HEK293 (cell line): ENCODE data around the gene AK3.

ENCODE experiments used
- CTCF ChIA-PET: fragments of 350-600 bp; formaldehyde crosslinking; extraction: SDS; loops from one replicate; lab custom pipeline; 2021; ENCODE audit warnings: antibody characterized with exemption; lab: Yijun Ruan, JAX
- POLR2A ChIA-PET: fragments of 300-600 bp; formaldehyde crosslinking; extraction: SDS; loops from one replicate; lab custom pipeline; 2020; ENCODE audit warnings: antibody characterized with exemption, inconsistent platforms; lab: Yijun Ruan, JAX
- H3K27ac ChIP-seq: fragments of 200-500 bp; sonication (Bioruptor generic); 2 replicates; pipeline ENCODE4 v1.5.1; 2014; ENCODE audit warnings: low read depth, low read length, control low read depth, inconsistent platforms; ENCODE audit errors: extremely low read depth
- H3K36me3 ChIP-seq, 2 experiments: fragments of 200-500 bp in 1 of 2; sonication (Bioruptor generic) in 1 of 2; 1 replicate in 1 of 2; 2 replicates in 1 of 2; pipeline ENCODE4 v1.5.1; 2014 to 2017; ENCODE audit warnings: inconsistent platforms in 2 of 2, low read length in 2 of 2; ENCODE audit not compliant: control insufficient read depth in 2 of 2, insufficient read depth in 1 of 2
- H3K4me1 ChIP-seq: fragments of 200-500 bp; sonication (Bioruptor generic); 2 replicates; pipeline ENCODE4 v1.5.1; 2014; ENCODE audit warnings: mild to moderate bottlenecking, low read length, inconsistent platforms; ENCODE audit not compliant: control insufficient read depth, insufficient read depth
- H3K4me3 ChIP-seq: 2 replicates; pipeline ENCODE4 v1.5.1; 2011; ENCODE audit warnings: low read depth, mild to moderate bottlenecking, control low read depth, low read length, moderate library complexity
- H3K9me3 ChIP-seq: fragments of 200-500 bp; sonication (Bioruptor generic); 2 replicates; pipeline ENCODE4 v1.5.1; 2014; ENCODE audit warnings: low read depth, low read length, inconsistent platforms; ENCODE audit not compliant: control insufficient read depth, insufficient read depth
- KLF8 ChIP-seq: fragments of 450-650 bp; formaldehyde crosslinking; IDR thresholded peaks from 2 replicates; pipeline ENCODE4 v1.5.1; 2016; ENCODE audit warnings: missing biosample characterization, missing genetic modification characterization
- MEIS1 ChIP-seq: sonication (generic); formaldehyde crosslinking; IDR thresholded peaks from 2 replicates; pipeline ENCODE4 v1.8.1; 2022; ENCODE audit warnings: missing genetic modification reagents, mild to moderate bottlenecking, borderline replicate concordance
- PRDM1 ChIP-seq: fragments of 450-650 bp; formaldehyde crosslinking; IDR thresholded peaks from 2 replicates; pipeline ENCODE4; 2016; ENCODE audit warnings: missing biosample characterization, missing genetic modification characterization
- REST ChIP-seq: fragments of 450-650 bp; formaldehyde crosslinking; IDR thresholded peaks from 2 replicates; pipeline ENCODE4 v1.5.1; 2016; ENCODE audit warnings: missing biosample characterization, missing genetic modification characterization
- SCRT1 ChIP-seq: fragments of 450-650 bp; formaldehyde crosslinking; IDR thresholded peaks from 2 replicates; pipeline ENCODE4 v1.5.1; 2016; ENCODE audit warnings: missing biosample characterization, missing genetic modification characterization, borderline replicate concordance
- SP2 ChIP-seq: fragments of 450-650 bp; formaldehyde crosslinking; IDR thresholded peaks from 2 replicates; pipeline ENCODE4 v1.5.1; 2016; ENCODE audit warnings: missing biosample characterization, missing genetic modification characterization
- WT1 ChIP-seq: fragments of 450-650 bp; formaldehyde crosslinking; IDR thresholded peaks from 2 replicates; pipeline ENCODE4 v1.5.1; 2016; ENCODE audit warnings: missing biosample characterization, missing genetic modification characterization
- ZBTB7A ChIP-seq: fragments of 450-650 bp; formaldehyde crosslinking; IDR thresholded peaks from 2 replicates; pipeline ENCODE4 v1.5.1; 2016; ENCODE audit warnings: low read depth, missing biosample characterization, missing genetic modification characterization
- ZBTB8A ChIP-seq: fragments of 450-650 bp; formaldehyde crosslinking; IDR thresholded peaks from 2 replicates; pipeline ENCODE4 v1.5.1; 2016; ENCODE audit warnings: missing biosample characterization, missing genetic modification characterization
- ZNF202 ChIP-seq: fragments of 450-650 bp; formaldehyde crosslinking; IDR thresholded peaks from 2 replicates; pipeline ENCODE4 v1.5.1; 2016; ENCODE audit warnings: missing biosample characterization, missing genetic modification characterization, borderline replicate concordance
- ZNF211 ChIP-seq: fragments of 450-650 bp; formaldehyde crosslinking; IDR thresholded peaks from 2 replicates; pipeline ENCODE4 v1.5.1; 2016; ENCODE audit warnings: low read depth, missing biosample characterization, missing genetic modification characterization
- ZNF473 ChIP-seq: fragments of 450-650 bp; formaldehyde crosslinking; IDR thresholded peaks from 2 replicates; pipeline ENCODE4 v1.5.1; 2017; ENCODE audit warnings: missing biosample characterization, missing genetic modification characterization
- ZNF530 ChIP-seq: fragments of 450-650 bp; formaldehyde crosslinking; IDR thresholded peaks from 2 replicates; pipeline ENCODE4 v1.5.1; 2016; ENCODE audit warnings: low read depth, missing biosample characterization, missing genetic modification characterization
- ZNF555 ChIP-seq: fragments of 450-650 bp; formaldehyde crosslinking; conservative IDR thresholded peaks from 2 replicates; pipeline ENCODE4 v1.5.1; 2017; ENCODE audit warnings: missing biosample characterization, mild to moderate bottlenecking, missing genetic modification characterization, inconsistent platforms
- ZNF645 ChIP-seq: fragments of 450-650 bp; formaldehyde crosslinking; IDR thresholded peaks from 2 replicates; pipeline ENCODE4; 2016; ENCODE audit warnings: missing biosample characterization, missing genetic modification characterization
- ZNF654 ChIP-seq: fragments of 450-650 bp; formaldehyde crosslinking; IDR thresholded peaks from 2 replicates; pipeline ENCODE4 v1.5.1; 2016; ENCODE audit warnings: low read depth, missing biosample characterization, missing genetic modification characterization
- ZNF677 ChIP-seq: fragments of 450-650 bp; IDR thresholded peaks from 2 replicates; pipeline ENCODE4 v1.5.0; 2018; ENCODE audit warnings: missing biosample characterization, mild to moderate bottlenecking, missing genetic modification characterization, moderate library complexity
- ZNF76 ChIP-seq: fragments of 450-650 bp; formaldehyde crosslinking; IDR thresholded peaks from 2 replicates; pipeline ENCODE4; 2016; ENCODE audit warnings: low read depth, missing biosample characterization, missing genetic modification characterization, borderline replicate concordance
- TF ChIP-seq, protein P1 (sequence below): fragments of 450-650 bp; formaldehyde crosslinking; IDR thresholded peaks from 2 replicates; pipeline ENCODE4 v1.5.1; 2016; ENCODE audit warnings: missing biosample characterization, missing genetic modification characterization

AK3 gene

DNA sequence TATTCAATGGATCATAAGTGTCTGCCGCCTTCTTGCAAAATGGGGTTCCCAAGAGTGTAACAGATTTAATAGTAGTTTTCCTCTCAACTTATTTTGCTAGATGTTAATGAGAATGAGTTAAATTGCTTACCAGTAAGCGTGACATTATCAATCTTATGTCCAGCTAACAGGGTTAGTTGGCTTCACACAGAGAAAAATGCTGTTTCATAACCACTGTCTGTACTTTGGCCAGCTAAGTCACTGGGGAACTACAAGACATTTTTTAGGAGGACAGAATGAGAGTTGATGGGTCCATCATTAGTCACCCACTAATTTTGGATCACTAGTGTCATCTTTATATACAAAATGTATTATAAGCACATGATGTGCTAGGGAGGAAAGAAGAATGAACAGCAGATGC lies 60.3 kb downstream of the AK3 start:
- CTCF ChIA-PET = interaction anchor here (0.5 to 1.0 kb wide), 2 partner anchors 16 to 1978 kb away, joined by 3 read pairs; no protein-coding TSS in a partner anchor
- Histone ChIP-seq H3K27ac (peak overlapping the region; percentile 92; the same call in 1 of the 2 replicates), H3K9me3 (no peaks in the 10 kb centered on the region), H3K36me3 (peaks cover 2 to 15% of the 10 kb centered on the region in 2 experiments; a peak in 2 of 3 replicates), H3K4me1 (no peaks in the 10 kb centered on the region; the same call in 1 of the 2 replicates), H3K4me3 (peak overlapping the region; percentile 84)
- TF ChIP-seq SP2 (tag by site-specific recombination) = no peak
- TF ChIP-seq REST = no peak
- no peak for TF ChIP-seq SCRT1 (tag by site-specific recombination)
- no peak for TF ChIP-seq ZNF211 (tag by site-specific recombination)
- no peak for TF ChIP-seq ZNF202
- TF ChIP-seq KLF8 (tag by site-specific recombination) = no peak
- TF ChIP-seq ZNF76 (tag by site-specific recombination) = no peak
- TF ChIP-seq WT1 (tag by site-specific recombination) = no peak
- no peak for TF ChIP-seq ZNF654 (tag by site-specific recombination)
- TF ChIP-seq ZBTB8A = no peak
- TF ChIP-seq ZNF530 = no peak
- TF ChIP-seq ZNF555 (tag by site-specific recombination) = no peak
- no peak for TF ChIP-seq MEIS1 (CRISPR knock-in tag)
- TF ChIP-seq ZNF645 = no peak
- TF ChIP-seq, protein P1, sequence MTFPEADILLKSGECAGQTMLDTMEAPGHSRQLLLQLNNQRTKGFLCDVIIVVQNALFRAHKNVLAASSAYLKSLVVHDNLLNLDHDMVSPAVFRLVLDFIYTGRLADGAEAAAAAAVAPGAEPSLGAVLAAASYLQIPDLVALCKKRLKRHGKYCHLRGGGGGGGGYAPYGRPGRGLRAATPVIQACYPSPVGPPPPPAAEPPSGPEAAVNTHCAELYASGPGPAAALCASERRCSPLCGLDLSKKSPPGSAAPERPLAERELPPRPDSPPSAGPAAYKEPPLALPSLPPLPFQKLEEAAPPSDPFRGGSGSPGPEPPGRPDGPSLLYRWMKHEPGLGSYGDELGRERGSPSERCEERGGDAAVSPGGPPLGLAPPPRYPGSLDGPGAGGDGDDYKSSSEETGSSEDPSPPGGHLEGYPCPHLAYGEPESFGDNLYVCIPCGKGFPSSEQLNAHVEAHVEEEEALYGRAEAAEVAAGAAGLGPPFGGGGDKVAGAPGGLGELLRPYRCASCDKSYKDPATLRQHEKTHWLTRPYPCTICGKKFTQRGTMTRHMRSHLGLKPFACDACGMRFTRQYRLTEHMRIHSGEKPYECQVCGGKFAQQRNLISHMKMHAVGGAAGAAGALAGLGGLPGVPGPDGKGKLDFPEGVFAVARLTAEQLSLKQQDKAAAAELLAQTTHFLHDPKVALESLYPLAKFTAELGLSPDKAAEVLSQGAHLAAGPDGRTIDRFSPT (tag by site-specific recombination) = no peak
- TF ChIP-seq ZBTB7A = no peak
- TF ChIP-seq ZNF677 (tag by site-specific recombination) = no peak
- POLR2A ChIA-PET = interaction anchor here (1.0 kb wide), 2 partner anchors 15 to 60 kb away, joined by 5 to 6 read pairs; partner anchors contain the start of genes AK3 and SPATA6L

- peak overlapping the region; percentile 92 for H3K27ac ChIP-seq
- POLR2A ChIA-PET = interaction anchor here (1.0 kb wide), 1 partner anchor 14 kb away, joined by 5 read pairs; the partner anchor contains the start of gene SPATA6L
- no peaks in the 10 kb centered on the region for H3K9me3 ChIP-seq
- peak overlapping the region; percentile 84 for H3K4me3 ChIP-seq
- CTCF ChIA-PET = interaction anchor here (1.0 kb wide), 1 partner anchor 15 kb away, joined by 3 read pairs; no protein-coding TSS in a partner anchor
- TF ChIP-seq PRDM1 (tag by site-specific recombination) (peak; percentile 43; the same call in 1 of the 2 replicates), ZNF473 (tag by site-specific recombination) (no peak)
- peaks cover 0 to 10% of the 10 kb centered on the region in 2 experiments; a peak in 2 of 3 replicates for H3K36me3 ChIP-seq
- H3K4me1 ChIP-seq = no peaks in the 10 kb centered on the region
Observed at GRCh38 chr9:4680173-4680525, 60.9 kb downstream of the AK3 start.
